IMR-90 (cell line): ENCODE data around the gene PLXNA4. TPM values are rescaled to one million over a fixed set of nuclear protein-coding genes. Genes with fewer than 3 reads are reported as not detected.

Source experiments
- ATAC-seq: fragments of 200-7000 bp; cut with Tn5 transposase; 2 replicates; pipeline ENCODE4 v1.9.1; 2020; ENCODE audit warnings: low read depth, mild to moderate bottlenecking, moderate library complexity
- BruUV-seq: library from RNA; stranded (reverse); fragments of 400-500 nt; replicated peaks from 2 replicates; lab custom pipeline; 2021; lab: Mats Ljungman, UMichigan
- CTCF ChIA-PET: fragments of 300-600 bp; formaldehyde crosslinking; extraction: SDS; loops from one replicate; lab custom pipeline; 2021; ENCODE audit warnings: antibody characterized with exemption; lab: Yijun Ruan, JAX
- POLR2A ChIA-PET: fragments of 300-600 bp; sonication (Branson Sonifier 250); formaldehyde crosslinking; loops from one replicate; lab custom pipeline; 2022; ENCODE audit warnings: antibody characterized with exemption; ENCODE audit not compliant: unreplicated experiment; lab: Charles Lee
- DNase-seq: peaks from one replicate; pipeline ENCODE4 v3.0.0; 2013
- H2AFZ ChIP-seq: replicated peaks from 2 replicates; pipeline ENCODE3; 2013; ENCODE audit warnings: low read length, mild to moderate bottlenecking; ENCODE audit not compliant: poor library complexity
- H2AK5ac ChIP-seq: 2 replicates; pipeline ENCODE4 v1.6.1; 2013; ENCODE audit warnings: low read depth, low read length, inconsistent platforms
- H2AK9ac ChIP-seq: replicated peaks from 2 replicates; pipeline ENCODE3; 2013; ENCODE audit warnings: mild to moderate bottlenecking, low read depth, low read length, moderate library complexity; ENCODE audit not compliant: poor library complexity
- H2BK120ac ChIP-seq: 2 replicates; pipeline ENCODE4 v1.6.1; 2013; ENCODE audit warnings: low read depth, low read length, inconsistent platforms
- H2BK15ac ChIP-seq: 3 replicates; pipeline ENCODE4 v1.6.1; 2013; ENCODE audit warnings: low read depth, low read length, inconsistent platforms
- H2BK20ac ChIP-seq: 2 replicates; pipeline ENCODE4 v1.6.1; 2013; ENCODE audit warnings: low read depth, mild to moderate bottlenecking, inconsistent platforms, low read length, moderate library complexity
- H2BK5ac ChIP-seq: 2 replicates; pipeline ENCODE4 v1.6.1; 2013; ENCODE audit warnings: mild to moderate bottlenecking, low read depth, low read length, inconsistent platforms; ENCODE audit not compliant: poor library complexity, severe bottlenecking
- H3K14ac ChIP-seq: replicated peaks from 2 replicates; pipeline ENCODE4 v1.6.1; 2013; ENCODE audit warnings: low read depth, low read length, inconsistent platforms
- H3K18ac ChIP-seq: 2 replicates; pipeline ENCODE4 v1.6.1; 2013; ENCODE audit warnings: low read depth, low read length, control low read depth
- H3K23ac ChIP-seq: 2 replicates; pipeline ENCODE4 v1.6.1; 2013; ENCODE audit warnings: low read depth, low read length, inconsistent platforms
- H3K27ac ChIP-seq: 2 replicates; pipeline ENCODE4 v1.5.1; 2013; ENCODE audit warnings: mild to moderate bottlenecking, control low read depth, low read length; ENCODE audit not compliant: insufficient read depth
- H3K27me3 ChIP-seq: 2 replicates; pipeline ENCODE4 v1.6.1; 2013; ENCODE audit warnings: low read length; ENCODE audit not compliant: control insufficient read depth, insufficient read depth
- H3K36me3 ChIP-seq: 2 replicates; pipeline ENCODE4 v1.6.1; 2013; ENCODE audit warnings: low read length, mixed read lengths; ENCODE audit not compliant: control insufficient read depth, insufficient read depth
- H3K4ac ChIP-seq: 2 replicates; pipeline ENCODE4 v1.6.1; 2013; ENCODE audit warnings: low read depth, low read length, inconsistent platforms
- H3K4me1 ChIP-seq: 2 replicates; pipeline ENCODE4 v1.6.1; 2013; ENCODE audit warnings: low read length, mixed read lengths; ENCODE audit not compliant: control insufficient read depth, insufficient read depth
- H3K4me2 ChIP-seq: 2 replicates; pipeline ENCODE4 v1.6.1; 2013; ENCODE audit warnings: low read depth, mild to moderate bottlenecking, control low read depth, low read length, moderate library complexity
- H3K4me3 ChIP-seq: 2 replicates; pipeline ENCODE4 v1.5.1; 2013; ENCODE audit warnings: low read depth, mild to moderate bottlenecking, control low read depth, low read length, moderate library complexity; ENCODE audit not compliant: insufficient read depth
- H3K56ac ChIP-seq: 2 replicates; pipeline ENCODE4 v1.6.1; 2013; ENCODE audit warnings: low read length, inconsistent platforms; ENCODE audit not compliant: insufficient read depth; ENCODE audit errors: extremely low read depth
- H3K79me1 ChIP-seq, 2 experiments: 2 replicates each; pipeline ENCODE4 v1.6.1; 2013; ENCODE audit warnings: low read length in 2 of 2, inconsistent platforms in 1 of 2, low read depth in 1 of 2
- H3K9ac ChIP-seq: 2 replicates; pipeline ENCODE4 v1.6.1; 2013; ENCODE audit warnings: low read depth, low read length, control low read depth
- H3K9me1 ChIP-seq: 2 replicates; pipeline ENCODE4 v1.6.1; 2013; ENCODE audit warnings: low read length, inconsistent platforms; ENCODE audit not compliant: insufficient read depth
- H3K9me3 ChIP-seq: 2 replicates; pipeline ENCODE4 v1.6.1; 2013; ENCODE audit warnings: low read length; ENCODE audit not compliant: control insufficient read depth, insufficient read depth
- H4K20me1 ChIP-seq: 2 replicates; pipeline ENCODE4 v1.6.1; 2013; ENCODE audit warnings: low read length, inconsistent platforms; ENCODE audit not compliant: insufficient read depth
- H4K5ac ChIP-seq: 2 replicates; pipeline ENCODE4 v1.6.1; 2013; ENCODE audit warnings: mild to moderate bottlenecking, low read depth, low read length, control low read depth
- H4K8ac ChIP-seq, 2 experiments: 2 replicates each; pipeline ENCODE4 v1.6.1; 2013; ENCODE audit warnings: low read depth in 2 of 2, low read length in 2 of 2, control low read depth in 1 of 2, inconsistent platforms in 1 of 2
- H4K91ac ChIP-seq: 2 replicates; pipeline ENCODE4 v1.6.1; 2013; ENCODE audit warnings: low read depth, low read length, inconsistent platforms; ENCODE audit not compliant: insufficient read depth
- POLR2A ChIP-seq: IDR thresholded peaks from 2 replicates; pipeline ENCODE4 v1.6.1; 2012; ENCODE audit warnings: mild to moderate bottlenecking, low read depth, low read length
- SMC3 ChIP-seq: fragments of 150-350 bp; IDR thresholded peaks from 2 replicates; pipeline ENCODE4 v1.6.1; 2016; ENCODE audit warnings: low read depth, mild to moderate bottlenecking, antibody characterized with exemption, low read length, moderate library complexity
- WGBS, 2 experiments: methylation state at CpG; one replicate each; pipeline versions ENCODE4 v1.1.5 to v1.1.7; 2013; ENCODE audit warnings: missing lambda C conversion rate in 2 of 2; ENCODE audit not compliant: insufficient read length in 1 of 2; ENCODE audit errors: extremely low coverage in 2 of 2; 5-methylcytosine and 5-hydroxymethylcytosine counted together
- dilution Hi-C: fragments of 300-500 bp; cut with HindIII; formaldehyde crosslinking; loops from one replicate; pipeline ENCODE4 v1.14.3; 2018; ENCODE audit warnings: low sequenced_read_pairs; ENCODE audit not compliant: unreplicated experiment
- in situ Hi-C: fragments of 300-500 bp; cut with MboI; formaldehyde crosslinking; loops from 3 replicates; pipeline ENCODE4 v1.14.3; 2019; ENCODE audit warnings: low sequenced_read_pairs, inconsistent platforms, mixed read lengths
- intact Hi-C: fragments of 100-400 bp; cut with micrococcal nuclease; formaldehyde crosslinking; loops from 2 replicates; pipeline ENCODE4 v1.10.0; 2022
- polyA plus RNA-seq, 3 experiments: library from polyadenylated mRNA; depleted of rRNA; stranded (reverse); fragments of >200 nt; gene quantifications; 2 replicates each; pipeline ENCODE4 v1.2.3, GENCODE V29; 2012; ENCODE audit warnings: low replicate concordance in 1 of 3
- total RNA-seq: library from RNA; depleted of rRNA; stranded (reverse); fragments of >200 nt; gene quantifications from 2 replicates; pipeline ENCODE4 v1.2.3, GENCODE V29; 2012

PLXNA4 gene
- total and polyA plus RNA-seq, 2 of the 4 experiments (the other 2 are of a cell fraction) = under 0.01 TPM

DNA sequence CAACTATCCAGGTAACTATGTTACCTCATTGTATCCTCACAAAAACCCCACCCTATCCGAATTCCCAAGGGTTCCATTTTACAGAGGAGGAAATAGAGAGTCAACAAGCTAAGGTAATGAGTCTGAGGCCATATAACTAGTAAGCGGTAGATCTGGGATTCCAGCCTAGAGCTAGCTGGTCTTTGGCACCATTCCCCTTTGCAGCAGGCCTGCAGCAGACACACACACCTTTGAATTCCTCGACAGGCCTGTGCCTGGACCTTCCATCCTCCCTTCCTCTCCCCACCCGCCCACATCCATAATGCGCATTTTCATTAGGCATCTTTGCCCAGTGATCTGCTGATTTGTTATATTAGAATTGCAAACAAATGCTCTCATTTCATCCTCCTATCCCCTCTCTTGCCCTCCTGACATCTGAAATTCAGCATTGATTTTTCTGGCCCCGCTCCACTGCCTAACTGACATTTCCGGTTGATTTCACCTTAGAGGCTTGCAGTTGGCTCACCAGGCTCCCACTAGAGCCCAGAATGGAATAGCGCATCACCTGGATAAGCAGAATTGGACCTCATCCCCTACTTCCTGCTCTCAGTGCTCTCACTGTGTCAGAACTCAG, 129.5 kb downstream of the PLXNA4 start:
- H3K4ac ChIP-seq = no peak overlapping the region
- H2AK9ac ChIP-seq = no peak overlapping the region
- H3K79me1 ChIP-seq = no peaks in the 10 kb centered on the region
- H3K9me1 ChIP-seq = no peaks in the 10 kb centered on the region
- no peaks in the 10 kb centered on the region for H3K4me1 ChIP-seq
- no peak overlapping the region for H3K4me3 ChIP-seq
- no peak overlapping the region for H2BK20ac ChIP-seq
- H3K36me3 ChIP-seq = no peaks in the 10 kb centered on the region
- H4K5ac ChIP-seq = no peak overlapping the region
- no peak overlapping the region for H3K56ac ChIP-seq
- H3K14ac ChIP-seq = no peak overlapping the region
- no peak overlapping the region for H2BK15ac ChIP-seq
- H2AK5ac ChIP-seq = no peak overlapping the region
- no peaks in the 10 kb centered on the region for H3K9me3 ChIP-seq
- in situ Hi-C loops (no loop called here), intact Hi-C loops (no loop called here), dilution Hi-C loops (no loop called here)
- no peak overlapping the region for H3K27ac ChIP-seq
- H2BK120ac ChIP-seq = no peak overlapping the region
- no peak for TF ChIP-seq SMC3
- no peak for TF ChIP-seq POLR2A
- ChIA-PET POLR2A (no interaction called here), CTCF (no interaction called here)
- H3K9ac ChIP-seq = no peak overlapping the region
- H4K8ac ChIP-seq = no peak overlapping the region
- H3K18ac ChIP-seq = no peak overlapping the region
- H2AFZ ChIP-seq = no peak overlapping the region
- no peaks in the 10 kb centered on the region for H4K20me1 ChIP-seq
- H3K4me2 ChIP-seq = no peak overlapping the region
- no peaks in the 10 kb centered on the region for H3K27me3 ChIP-seq
- DNase-seq = no peak
- no peak overlapping the region for H3K23ac ChIP-seq
- 50% methylated on average over 2 of the region's 8 CpGs; no CpG with 5 or more reads in 1 of the 2 experiments for WGBS, 2 experiments
- BruUV-seq = no TSS peak
- no peak overlapping the region for H4K91ac ChIP-seq
- no peak for ATAC-seq
- no peak overlapping the region for H2BK5ac ChIP-seq
